GM15510 (cell line): Measurements from ENCODE around the gene BPIFA1.

ENCODE experiments used
- POLR2A ChIP-seq: IDR thresholded peaks from 3 replicates; pipeline ENCODE4 v1.6.1; 2011; ENCODE audit warnings: borderline replicate concordance; ENCODE audit not compliant: insufficient read length; ENCODE audit errors: extremely low read depth

The BPIFA1 gene

DNA sequence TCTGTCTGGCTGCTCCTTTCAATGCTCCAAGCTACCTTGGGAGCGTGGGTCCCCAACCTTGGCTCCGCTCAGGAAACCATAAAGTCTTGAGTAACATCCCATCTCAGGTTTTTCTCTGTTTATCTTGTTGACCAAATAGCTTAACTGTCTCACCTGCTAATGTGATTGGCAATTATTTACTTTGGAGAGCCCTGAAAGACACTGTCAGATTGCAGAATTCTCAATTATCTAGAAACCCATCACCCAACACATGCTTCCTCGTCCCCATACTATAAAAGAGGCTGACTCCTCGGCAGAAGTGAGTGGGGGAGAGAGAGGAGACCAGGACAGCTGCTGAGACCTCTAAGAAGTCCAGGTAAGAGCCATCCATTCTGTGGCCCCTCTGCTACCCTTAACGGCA is at the start of gene BPIFA1:
BPIFA1 (plus strand) TSS at position 301 of the 400 bp plus-strand sequence. CDS start 1,716 bp downstream, outside the sequence.
- TF ChIP-seq POLR2A, result no peak

DNA sequence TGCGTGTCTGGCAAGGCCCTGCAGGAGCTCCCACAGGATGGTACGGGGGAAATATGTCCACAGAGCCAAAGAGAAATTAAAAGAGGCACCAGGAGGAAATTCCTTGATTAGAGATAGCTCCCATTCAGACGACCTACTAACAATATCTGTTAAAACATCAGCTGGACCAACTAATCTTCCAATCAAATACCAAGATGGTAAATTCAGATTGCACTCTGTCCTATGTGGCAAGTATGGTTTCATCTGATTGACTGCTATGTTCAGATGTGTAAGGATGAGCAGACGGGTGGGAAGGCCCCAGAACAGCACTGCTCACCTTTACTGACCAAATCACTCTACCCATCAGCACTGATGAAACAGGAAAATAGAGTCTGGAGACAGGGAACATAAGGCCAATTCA is 48.3 kb upstream of the BPIFA1 start:
- no peak for TF ChIP-seq POLR2A

DNA sequence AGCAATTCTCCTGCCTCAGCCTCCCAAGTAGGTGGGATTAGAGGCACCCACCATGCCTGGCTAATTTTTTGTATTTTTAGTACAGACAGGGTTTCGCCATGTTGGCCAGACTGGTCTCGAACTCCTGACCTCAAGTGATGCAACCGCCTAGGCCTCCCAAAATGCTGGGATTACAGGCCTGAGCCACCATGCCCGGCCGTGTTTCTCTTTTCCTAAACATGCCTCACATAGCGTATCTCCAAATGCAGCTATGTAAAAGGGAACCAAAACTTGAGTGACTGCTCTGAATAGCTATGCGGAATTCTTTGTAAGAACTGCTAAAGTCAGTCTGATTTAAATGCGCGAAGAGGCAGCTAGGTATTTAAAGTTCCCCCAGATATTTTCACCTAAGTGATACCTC is 47.4 kb upstream of the BPIFA1 start:
- no peak for TF ChIP-seq POLR2A

DNA sequence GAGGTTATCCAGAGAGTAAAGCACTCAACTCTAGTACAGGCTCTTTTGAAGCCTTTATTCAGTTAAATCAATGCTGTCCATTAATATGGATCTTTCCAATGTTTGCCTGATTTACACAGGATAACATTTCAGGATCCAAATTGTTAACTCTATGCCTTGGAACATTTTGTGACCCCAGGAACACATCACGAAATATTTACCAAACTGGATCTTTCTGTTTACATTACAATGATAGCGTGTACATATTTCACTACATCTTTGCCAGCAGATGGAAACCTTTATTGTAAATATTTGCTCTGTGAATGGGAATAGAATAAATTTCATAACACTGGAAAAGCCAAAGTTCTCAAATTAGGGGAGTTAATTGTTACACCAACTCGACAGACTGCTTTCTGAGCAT is 44.3 kb upstream of the BPIFA1 start:
- no peak for TF ChIP-seq POLR2A

DNA sequence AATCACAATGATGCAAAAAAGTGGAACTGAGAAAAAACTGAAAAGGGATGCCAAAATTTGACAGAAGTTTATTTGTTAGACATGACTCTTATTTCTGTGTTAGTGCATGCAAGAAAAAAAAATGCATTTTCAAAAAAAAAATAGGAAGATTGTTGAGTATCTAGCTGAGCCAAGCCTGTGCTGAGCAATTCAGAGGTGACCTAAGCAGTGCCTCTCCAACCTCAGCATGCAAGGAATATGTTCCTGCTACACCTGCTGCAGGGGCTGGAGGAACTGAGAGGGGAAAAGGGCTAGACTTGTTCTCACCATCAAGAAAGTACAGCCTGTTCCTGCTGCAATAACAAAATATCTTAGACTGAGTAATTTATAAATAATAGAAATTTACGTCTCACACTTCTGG is 43.8 kb upstream of the BPIFA1 start:
- no peak for TF ChIP-seq POLR2A

DNA sequence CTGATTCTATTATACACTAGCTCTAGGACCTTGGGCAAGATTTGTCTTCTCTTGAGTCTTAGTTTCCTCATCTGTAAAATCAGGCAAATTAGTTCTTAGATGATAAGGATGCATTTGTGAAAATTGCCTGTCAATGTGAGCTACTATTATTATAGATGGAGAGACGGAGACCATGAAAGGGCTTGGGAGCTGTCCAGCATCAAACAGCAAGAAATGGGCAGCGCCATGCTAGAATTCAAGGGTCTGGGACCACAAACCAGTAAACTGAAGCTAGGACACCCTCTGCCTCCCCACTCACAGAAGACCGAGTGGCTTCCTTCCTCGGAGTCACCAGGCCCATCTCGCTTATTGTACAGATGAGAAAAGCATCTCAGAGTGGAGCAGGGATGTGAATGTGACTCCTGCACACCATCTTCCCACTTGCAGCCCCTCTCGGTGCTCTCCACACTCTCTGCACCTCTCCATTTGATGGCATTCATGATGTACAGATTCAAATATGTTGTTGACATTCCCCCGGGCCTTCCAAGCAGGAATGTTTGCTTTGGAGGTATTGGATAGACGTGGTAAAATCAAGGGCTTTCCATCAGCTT is 42.8 kb upstream of the BPIFA1 start:
- no peak for TF ChIP-seq POLR2A

DNA sequence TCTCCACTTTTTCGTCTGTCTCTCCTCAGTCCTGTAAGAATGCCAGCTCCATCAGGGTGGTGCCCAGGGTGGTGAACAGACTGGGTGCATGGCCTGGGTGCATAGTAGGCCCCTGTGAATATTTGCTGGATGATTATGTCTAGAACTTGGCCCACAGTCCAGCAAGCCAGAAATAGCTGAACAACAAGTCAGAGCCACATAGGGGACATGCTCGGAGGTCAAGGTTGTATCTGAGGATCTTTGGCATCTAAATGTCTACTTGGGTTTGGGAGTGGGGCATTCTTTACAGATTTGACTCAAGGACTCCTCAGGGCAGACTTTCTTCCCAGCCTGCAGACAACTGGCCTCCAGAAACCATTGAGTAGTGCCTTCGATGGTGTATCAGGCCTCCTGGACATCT is 36.8 kb upstream of the BPIFA1 start:
- TF ChIP-seq POLR2A, result no peak

DNA sequence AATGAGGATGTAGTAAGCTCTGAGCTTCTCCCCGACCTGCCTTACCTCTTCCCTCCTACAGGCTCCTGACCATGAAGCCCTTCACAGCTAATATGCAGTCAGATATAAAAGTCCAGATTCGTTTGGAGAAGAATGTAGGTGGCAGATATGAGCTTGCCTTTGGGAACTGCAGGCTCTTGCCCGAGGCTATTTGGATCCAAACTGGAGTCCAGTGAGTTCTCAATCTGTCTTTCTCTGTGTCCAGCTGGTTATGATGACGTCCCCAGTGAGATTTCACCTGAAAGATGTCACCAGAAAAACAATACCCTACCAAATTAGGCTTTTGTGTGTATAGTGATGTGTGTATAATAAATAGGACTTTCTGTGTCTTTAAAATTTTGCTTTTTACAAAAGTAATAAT is 33.3 kb upstream of the BPIFA1 start:
- TF ChIP-seq POLR2A, result no peak

DNA sequence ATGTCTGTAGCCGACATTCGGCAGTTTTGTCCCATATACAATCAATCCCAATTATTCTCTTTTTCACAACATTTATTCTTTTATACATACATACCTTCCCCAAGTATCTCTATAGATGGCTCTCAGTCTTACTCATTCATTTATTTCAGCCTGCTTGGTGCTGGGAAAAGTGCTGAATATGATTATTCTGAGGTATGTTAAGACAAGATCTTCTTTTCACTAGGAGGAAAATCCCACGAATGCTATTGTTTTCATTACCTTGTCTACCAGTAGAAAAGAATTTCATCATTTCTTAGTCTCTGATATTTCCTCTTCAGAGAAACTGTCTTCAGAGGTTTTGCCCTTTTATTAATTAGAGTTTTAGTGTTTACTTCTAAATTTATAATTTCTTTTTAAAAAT is 32.4 kb upstream of the BPIFA1 start:
- TF ChIP-seq POLR2A, result no peak

DNA sequence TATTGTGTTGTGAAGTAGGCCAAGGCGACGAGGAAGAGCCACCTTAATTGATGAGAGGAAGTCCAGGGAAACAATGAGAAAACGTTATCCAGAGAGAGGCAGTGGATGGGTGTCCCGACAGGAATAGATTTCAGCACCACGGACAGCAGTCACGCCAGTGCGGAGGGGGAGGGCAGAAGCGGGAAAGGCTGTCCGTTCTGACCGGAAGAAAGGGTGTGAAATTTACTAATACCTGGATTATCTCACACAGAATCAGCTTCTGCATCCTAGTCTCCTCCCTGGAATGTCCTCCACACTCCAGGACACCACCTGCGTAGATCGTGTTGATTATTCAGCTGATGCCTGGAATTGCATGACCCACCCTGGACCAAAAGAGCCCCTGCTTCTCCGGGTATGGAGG is 26.0 kb upstream of the BPIFA1 start:
- no peak for TF ChIP-seq POLR2A

DNA sequence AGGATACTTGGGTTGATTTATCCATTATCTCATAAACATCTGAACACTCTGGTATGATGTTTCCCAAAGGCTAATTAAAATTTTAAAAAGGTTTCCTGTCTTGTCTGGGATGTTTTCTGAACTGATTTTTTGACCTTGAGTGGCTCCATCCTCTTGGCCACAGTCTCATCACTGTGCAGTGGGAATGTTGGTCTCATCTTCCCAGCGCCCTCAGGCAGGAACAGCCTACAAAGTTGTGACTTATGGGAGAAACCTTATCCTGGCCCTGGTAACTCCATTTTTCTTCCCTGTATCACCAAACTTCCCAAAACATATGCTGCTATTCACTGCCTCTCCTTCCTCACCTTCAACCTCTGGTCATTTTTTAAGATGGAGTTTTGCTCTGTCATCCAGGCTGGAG is 25.4 kb upstream of the BPIFA1 start:
- no peak for TF ChIP-seq POLR2A

DNA sequence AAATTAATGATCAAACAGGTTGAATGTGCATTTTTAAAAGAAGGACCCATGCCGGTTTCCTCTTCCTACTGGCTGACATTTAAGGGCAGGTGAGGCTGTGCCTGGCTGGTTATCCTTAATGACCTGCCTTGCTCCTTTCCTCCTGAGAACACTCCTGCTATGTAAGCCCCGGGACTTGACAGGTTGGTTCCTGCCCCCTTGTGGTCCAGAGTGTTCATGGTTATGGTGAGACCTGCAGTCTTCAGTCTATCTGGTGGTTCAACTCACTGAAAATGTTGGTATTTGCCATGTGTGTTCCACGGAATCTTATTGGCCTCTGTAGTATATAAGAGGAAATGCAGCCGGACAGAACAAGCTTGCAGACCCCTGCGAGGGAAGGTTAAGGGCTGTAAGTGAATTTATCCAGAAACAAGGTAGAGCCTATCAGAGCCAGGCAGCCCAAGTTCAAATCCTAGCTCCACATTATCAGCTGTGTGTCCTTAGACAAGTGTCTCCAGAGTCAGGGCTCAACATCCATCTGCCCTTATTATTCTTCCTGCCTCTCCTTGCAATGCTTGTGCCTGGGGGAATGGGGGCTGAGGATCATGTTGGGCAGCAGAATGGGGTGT is 23.9 kb upstream of the BPIFA1 start:
- TF ChIP-seq POLR2A, result no peak

DNA sequence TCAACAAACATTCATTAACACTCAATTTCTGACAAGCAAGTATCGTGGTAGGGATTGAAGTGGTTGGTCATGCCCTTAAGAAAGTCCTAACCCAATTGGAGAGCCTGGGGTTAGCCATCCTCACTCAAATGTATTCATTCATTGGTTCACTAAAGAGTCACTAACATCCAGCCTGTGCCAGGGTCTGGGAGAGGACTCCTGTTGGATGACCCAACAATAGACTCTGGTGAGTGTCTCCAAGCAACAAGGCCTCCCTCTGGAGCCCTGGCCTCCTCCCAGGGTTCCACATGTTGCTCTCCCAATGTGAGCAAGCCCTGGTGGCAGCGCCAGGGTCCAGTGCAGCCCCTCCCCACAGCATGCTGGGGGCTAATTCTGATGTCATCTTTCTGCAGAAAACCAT is 18.7 kb upstream of the BPIFA1 start, which contains the start of gene BPIFA3:
BPIFA3 (plus strand) TSS at position 301 of the 400 bp plus-strand sequence. CDS start 185 bp downstream, outside the sequence.
- TF ChIP-seq POLR2A, result no peak

DNA sequence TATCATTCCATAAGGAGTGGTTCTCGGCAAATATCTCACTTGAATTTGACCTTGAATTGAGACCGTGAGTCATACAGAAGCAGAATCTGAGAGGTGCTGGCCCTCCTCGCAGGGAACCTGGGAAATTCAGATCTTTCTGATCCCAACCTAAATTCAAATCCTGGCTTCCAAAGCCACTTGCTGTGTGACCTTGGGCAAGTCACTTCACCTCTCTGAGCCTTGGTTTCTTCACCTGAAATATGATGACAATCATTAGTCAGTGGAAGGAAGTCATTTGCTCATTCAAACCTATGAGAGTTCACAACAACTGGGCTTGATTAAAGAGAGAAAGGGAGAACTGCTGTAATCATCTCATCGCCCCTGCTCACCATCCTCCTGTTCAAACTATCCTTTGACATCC is 11.4 kb upstream of the BPIFA1 start:
- TF ChIP-seq POLR2A, result no peak

DNA sequence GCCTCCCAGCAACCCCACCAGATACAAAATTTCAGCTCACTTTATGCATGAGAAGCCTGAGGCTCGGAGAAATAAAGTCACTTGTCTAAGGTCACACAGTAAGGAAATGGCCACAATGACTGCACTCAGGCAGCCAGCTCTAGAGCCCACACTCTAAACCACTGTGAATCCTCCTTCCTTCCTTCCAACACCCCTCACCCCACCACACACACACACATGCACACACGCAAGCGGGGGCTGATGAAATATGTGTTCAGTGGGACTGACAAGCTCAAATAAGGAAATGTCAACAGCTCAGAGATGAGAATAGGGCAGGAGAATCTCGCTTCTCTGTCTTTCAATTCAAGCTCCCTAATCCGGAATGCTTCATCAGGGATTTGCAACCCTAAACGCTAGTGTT is 6.0 kb upstream of the BPIFA1 start:
- TF ChIP-seq POLR2A, result no peak

DNA sequence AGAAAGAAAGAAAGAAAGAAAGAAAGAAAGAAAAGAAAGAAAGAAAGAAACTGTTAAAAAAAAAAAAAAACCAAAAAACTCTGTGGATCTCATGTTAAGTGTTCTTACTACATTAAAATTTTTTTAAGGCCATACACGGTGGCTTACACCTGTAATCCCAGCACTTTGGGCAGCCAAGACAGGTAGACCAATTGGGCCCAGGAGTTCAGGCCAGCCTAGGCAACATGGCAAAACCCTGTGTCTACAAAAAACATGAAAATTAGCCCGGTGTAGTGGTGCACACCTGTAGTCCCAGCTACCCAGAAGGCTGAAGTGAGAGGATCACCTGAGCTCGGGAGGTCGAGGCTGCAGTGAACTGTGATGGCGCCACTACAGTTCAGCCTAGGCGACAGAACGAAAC is 4.6 kb upstream of the BPIFA1 start:
- TF ChIP-seq POLR2A, result no peak

DNA sequence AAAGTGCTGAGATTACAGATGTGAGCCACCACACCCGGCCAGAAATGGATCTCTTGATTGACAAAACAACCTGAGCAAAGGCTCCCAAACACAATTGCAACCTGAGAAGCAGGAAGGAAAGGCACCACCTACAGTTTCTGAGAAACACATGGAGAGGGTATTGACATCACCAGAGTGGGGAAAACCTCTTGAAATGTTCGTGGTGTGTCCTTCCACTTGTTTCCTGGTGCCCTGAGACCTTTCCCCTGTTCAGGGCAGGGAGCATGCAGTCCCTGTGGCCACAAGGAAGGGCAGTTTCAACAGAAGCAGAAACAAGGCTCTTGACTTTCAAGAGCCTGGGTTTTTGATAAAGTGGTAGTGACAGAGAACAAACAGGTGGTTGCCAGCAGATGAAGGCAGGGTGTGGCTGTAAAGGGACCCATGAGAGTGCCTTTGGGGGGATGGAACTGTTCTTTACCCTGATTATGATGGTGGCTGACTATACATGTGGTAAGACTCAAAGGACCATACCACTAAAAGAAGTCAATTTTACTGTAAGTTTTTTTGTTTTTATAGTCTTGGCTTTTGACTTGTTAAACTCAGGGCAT is 3.2 kb upstream of the BPIFA1 start:
- no peak for TF ChIP-seq POLR2A

DNA sequence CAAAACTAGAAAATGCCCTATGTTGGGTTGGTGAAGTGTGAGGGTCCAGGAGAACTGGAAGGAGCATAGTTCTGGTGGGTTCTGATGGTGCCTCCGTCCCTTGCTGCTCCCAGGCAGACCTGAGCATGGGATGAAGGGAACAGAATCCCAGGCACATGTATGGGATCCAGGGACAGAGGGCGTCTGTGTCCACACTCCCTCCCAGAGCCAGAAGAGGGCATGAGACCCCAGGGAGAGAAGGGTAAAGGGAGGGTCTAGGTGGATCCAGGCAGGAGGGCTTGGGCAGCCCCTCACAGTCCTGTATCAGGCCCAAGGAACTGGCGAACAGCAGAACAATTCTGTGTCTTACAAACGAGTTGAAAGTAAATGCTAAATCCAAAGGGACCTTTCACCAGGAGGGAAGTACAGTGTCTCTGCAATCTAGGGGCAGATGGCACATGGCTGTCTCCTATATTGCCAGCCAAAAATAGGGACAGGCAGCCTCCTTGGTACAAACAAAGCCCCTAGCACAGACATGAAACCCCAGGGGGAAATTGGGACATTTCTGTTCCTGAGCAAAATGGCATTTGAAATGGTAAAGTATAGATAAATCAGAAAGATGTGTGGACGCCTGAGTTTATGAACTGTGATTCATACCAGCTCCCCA is 2.5 kb upstream of the BPIFA1 start:
- no peak for TF ChIP-seq POLR2A
